ENCODE measurements around the gene PMM1.

- TF ChIP-seq CTCF (IDR thresholded peaks at IDR 0.05), result no peak
- TF ChIP-seq POLR2AphosphoS5 (IDR thresholded peaks at IDR 0.05), result no peak
- no peak for TF ChIP-seq POLR2A (IDR thresholded peaks at IDR 0.05)
These were observed 55.4 kb downstream of the PMM1 start for GRCh38 chr22:41534219-41534618.

Measured in stomach (tissue), 4 donors.